ENCODE data around the gene PI4K2B. TPM values are rescaled to one million over a fixed set of nuclear protein-coding genes. Genes with fewer than 3 reads are reported as not detected.

Gene PI4K2B
- total and polyA plus RNA-seq, 10 of the 15 experiments (the other 5 are each of a cell fraction or from before 2014, with no cell fraction given) = 12.9 to 55.3 (median 40.7) TPM

DNA sequence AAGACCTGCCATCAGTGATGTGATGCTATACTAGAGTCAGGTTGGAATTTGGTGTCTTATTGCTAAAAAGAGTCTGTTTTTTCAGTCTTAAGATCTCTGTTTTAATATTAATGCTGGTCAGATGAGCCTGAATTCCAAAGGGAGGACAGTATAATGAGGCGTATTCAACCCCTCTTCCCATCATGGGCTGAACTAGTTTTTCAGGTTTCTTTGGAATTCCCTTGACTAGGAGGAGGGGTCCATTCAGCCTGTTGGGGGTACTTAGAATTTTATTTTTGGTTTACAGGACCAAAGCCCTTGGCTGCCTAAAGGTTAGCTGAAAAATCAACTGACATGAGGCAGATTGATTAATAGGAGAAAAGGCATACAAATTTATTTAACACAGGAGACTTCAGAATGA is 24.1 kb upstream of the PI4K2B start:
- ATAC-seq = no peak
- WGBS (ENCODE audit: insufficient coverage, insufficient replicate concordance, low lambda C conversion rate, missing lambda C conversion rate) = 95% methylated on average over 1 of the region's 1 CpG
- Histone ChIP-seq H4K20me1 (ENCODE audit: control insufficient read depth, insufficient read depth) (no peaks in the 10 kb centered on the region), H3K4me3 (no peak overlapping the region), H3K4me1 (ENCODE audit: control insufficient read depth, insufficient read depth, low read length) (no peaks in the 10 kb centered on the region), H2AFZ (ENCODE audit: control insufficient read depth, low read depth, low read length) (no peak overlapping the region), H3K9me3 (replicated peaks; ENCODE audit: control insufficient read depth, insufficient read depth, low read length) (no peaks in the 10 kb centered on the region), H3K79me2 (ENCODE audit: control insufficient read depth, insufficient read depth, low read length) (no peaks in the 10 kb centered on the region), H3K4me2 (ENCODE audit: control insufficient read depth, insufficient read depth) (no peak overlapping the region), H3K27me3 (replicated peaks in 1 of 2; ENCODE audit: control insufficient read depth in 2 of 2, insufficient read depth in 2 of 2, low read length in 1 of 2) (no peaks in the 10 kb centered on the region), H3K36me3 (ENCODE audit: control insufficient read depth in 2 of 2, insufficient read depth in 2 of 2, low read length in 1 of 2) (no peaks in the 10 kb centered on the region), H3K27ac (ENCODE audit: control insufficient read depth, insufficient read depth) (no peak overlapping the region), H3K9ac (ENCODE audit: control insufficient read depth, insufficient read depth, low read length) (no peak overlapping the region)
- POLR2A ChIA-PET = no interaction called here
- no peak for DNase-seq (ENCODE audit: low read depth, low spot score)
- no peak for FAIRE-seq
- intact Hi-C loops (cut with micrococcal nuclease; ENCODE audit: unreplicated experiment) (no loop called here), in situ Hi-C loops (cut with MboI) (no loop called here)
- SMC1A ChIA-PET (ENCODE audit: uncharacterized antibody, unreplicated experiment) = interaction anchor here (0.9 kb wide), 1 partner anchor 21 kb away, joined by 3 read pairs; no protein-coding TSS in a partner anchor
- no TSS peak for BruUV-seq (replicated peaks)
- TF ChIP-seq CHD4 (IDR thresholded peaks at IDR 0.05) (no peak), SPI1 (IDR thresholded peaks at IDR 0.05; ENCODE audit: borderline replicate concordance, insufficient read depth, low read depth, low read length) (no peak), POLR2A (IDR thresholded peaks at IDR 0.05; ENCODE audit: low read depth, low read length) (no peak), DPF2 (IDR thresholded peaks at IDR 0.05) (no peak), HDAC6 (IDR thresholded peaks at IDR 0.05; ENCODE audit: unreplicated experiment) (no peak), SUZ12 (IDR thresholded peaks at IDR 0.05; ENCODE audit: unreplicated experiment) (no peak), TARDBP (IDR thresholded peaks at IDR 0.05; ENCODE audit: borderline replicate concordance) (no peak), RB1 (IDR thresholded peaks at IDR 0.05; ENCODE audit: borderline replicate concordance) (no peak), ZNF217 (IDR thresholded peaks at IDR 0.05) (no peak), EED (IDR thresholded peaks at IDR 0.05; ENCODE audit: low read depth) (no peak), TBL1XR1 (IDR thresholded peaks at IDR 0.05; ENCODE audit: low read depth, low read length) (no peak), GATAD2B (conservative IDR thresholded peaks at IDR 0.05; ENCODE audit: low read depth) (no peak), ZNF207 (IDR thresholded peaks at IDR 0.05; ENCODE audit: borderline replicate concordance) (no peak), SP1 (IDR thresholded peaks at IDR 0.05; ENCODE audit: low read depth, low read length) (no peak)
- TF ChIP-seq, protein P1, sequence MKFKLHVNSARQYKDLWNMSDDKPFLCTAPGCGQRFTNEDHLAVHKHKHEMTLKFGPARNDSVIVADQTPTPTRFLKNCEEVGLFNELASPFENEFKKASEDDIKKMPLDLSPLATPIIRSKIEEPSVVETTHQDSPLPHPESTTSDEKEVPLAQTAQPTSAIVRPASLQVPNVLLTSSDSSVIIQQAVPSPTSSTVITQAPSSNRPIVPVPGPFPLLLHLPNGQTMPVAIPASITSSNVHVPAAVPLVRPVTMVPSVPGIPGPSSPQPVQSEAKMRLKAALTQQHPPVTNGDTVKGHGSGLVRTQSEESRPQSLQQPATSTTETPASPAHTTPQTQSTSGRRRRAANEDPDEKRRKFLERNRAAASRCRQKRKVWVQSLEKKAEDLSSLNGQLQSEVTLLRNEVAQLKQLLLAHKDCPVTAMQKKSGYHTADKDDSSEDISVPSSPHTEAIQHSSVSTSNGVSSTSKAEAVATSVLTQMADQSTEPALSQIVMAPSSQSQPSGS (IDR thresholded peaks at IDR 0.05; ENCODE audit: low read length) = no peak
- TF ChIP-seq, protein P2, sequence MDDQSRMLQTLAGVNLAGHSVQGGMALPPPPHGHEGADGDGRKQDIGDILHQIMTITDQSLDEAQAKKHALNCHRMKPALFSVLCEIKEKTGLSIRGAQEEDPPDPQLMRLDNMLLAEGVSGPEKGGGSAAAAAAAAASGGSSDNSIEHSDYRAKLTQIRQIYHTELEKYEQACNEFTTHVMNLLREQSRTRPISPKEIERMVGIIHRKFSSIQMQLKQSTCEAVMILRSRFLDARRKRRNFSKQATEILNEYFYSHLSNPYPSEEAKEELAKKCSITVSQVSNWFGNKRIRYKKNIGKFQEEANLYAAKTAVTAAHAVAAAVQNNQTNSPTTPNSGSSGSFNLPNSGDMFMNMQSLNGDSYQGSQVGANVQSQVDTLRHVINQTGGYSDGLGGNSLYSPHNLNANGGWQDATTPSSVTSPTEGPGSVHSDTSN (IDR thresholded peaks at IDR 0.05; ENCODE audit: insufficient replicate concordance, low read depth, low read length) = no peak
- TF ChIP-seq, protein P3, sequence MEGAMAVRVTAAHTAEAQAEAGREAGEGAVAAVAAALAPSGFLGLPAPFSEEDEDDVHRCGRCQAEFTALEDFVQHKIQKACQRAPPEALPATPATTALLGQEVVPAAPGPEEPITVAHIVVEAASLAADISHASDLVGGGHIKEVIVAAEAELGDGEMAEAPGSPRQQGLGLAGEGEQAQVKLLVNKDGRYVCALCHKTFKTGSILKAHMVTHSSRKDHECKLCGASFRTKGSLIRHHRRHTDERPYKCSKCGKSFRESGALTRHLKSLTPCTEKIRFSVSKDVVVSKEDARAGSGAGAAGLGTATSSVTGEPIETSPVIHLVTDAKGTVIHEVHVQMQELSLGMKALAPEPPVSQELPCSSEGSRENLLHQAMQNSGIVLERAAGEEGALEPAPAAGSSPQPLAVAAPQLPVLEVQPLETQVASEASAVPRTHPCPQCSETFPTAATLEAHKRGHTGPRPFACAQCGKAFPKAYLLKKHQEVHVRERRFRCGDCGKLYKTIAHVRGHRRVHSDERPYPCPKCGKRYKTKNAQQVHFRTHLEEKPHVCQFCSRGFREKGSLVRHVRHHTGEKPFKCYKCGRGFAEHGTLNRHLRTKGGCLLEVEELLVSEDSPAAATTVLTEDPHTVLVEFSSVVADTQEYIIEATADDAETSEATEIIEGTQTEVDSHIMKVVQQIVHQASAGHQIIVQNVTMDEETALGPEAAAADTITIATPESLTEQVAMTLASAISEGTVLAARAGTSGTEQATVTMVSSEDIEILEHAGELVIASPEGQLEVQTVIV (IDR thresholded peaks at IDR 0.05; ENCODE audit: borderline replicate concordance, partially characterized antibody) = no peak
- TF ChIP-seq, protein P4, sequence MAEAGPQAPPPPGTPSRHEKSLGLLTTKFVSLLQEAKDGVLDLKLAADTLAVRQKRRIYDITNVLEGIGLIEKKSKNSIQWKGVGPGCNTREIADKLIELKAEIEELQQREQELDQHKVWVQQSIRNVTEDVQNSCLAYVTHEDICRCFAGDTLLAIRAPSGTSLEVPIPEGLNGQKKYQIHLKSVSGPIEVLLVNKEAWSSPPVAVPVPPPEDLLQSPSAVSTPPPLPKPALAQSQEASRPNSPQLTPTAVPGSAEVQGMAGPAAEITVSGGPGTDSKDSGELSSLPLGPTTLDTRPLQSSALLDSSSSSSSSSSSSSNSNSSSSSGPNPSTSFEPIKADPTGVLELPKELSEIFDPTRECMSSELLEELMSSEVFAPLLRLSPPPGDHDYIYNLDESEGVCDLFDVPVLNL (IDR thresholded peaks at IDR 0.05; ENCODE audit: low read depth, low read length) = no peak
- CTCF ChIA-PET = interaction anchor here (0.8 kb wide), 1 partner anchor 103 kb away, joined by 4 read pairs; the partner anchor contains the start of gene ZCCHC4
- RAD21 ChIA-PET (ENCODE audit: unreplicated experiment) = no interaction called here
